ENCODE data around the gene GRIA2. TPM values are rescaled to one million over a fixed set of nuclear protein-coding genes. Genes with fewer than 3 reads are reported as not detected.

GRIA2 gene
- polyA plus RNA-seq, 5 donors: 0.83 to 3.5 (median 2.6) TPM

DNA sequence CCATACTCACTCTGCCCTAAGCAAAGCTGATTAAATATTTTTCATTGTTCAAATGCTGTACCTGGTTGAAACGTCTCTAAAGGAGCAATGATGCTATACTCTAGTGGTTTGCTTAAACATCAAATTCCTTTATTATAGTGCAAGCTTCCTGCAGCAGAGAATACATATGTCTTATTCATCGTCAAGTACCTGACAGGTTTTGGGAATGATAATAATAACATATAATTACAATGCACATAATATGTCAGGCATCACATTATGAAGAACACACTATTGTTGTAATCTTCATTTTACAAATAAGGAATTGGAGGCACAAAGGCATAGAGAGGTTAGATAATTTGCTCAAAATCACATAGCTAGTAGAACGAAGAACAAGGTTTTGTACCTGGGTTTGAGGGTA lies 151.6 kb downstream of the GRIA2 start:
- no peak for DNase-seq

DNA sequence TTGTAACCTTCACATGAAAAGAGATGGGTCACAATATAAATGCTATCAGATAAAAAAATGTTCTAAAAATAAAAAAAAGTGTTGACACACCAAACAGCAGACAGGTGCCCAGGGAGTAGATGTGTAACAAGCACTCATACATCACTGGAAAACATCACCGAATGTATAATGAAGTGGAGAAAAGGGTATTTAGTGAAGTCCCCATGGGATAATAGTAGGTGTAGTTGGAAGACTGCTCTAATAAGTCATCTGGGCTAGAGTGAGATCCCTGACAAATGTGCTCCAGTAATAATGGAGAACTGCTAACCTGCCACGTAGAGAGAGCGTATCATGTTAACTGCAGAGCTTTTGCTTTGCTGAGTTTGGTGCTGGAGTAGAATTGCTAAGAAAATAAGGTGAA lies 152.0 kb downstream of the GRIA2 start:
- no peak for DNase-seq

DNA sequence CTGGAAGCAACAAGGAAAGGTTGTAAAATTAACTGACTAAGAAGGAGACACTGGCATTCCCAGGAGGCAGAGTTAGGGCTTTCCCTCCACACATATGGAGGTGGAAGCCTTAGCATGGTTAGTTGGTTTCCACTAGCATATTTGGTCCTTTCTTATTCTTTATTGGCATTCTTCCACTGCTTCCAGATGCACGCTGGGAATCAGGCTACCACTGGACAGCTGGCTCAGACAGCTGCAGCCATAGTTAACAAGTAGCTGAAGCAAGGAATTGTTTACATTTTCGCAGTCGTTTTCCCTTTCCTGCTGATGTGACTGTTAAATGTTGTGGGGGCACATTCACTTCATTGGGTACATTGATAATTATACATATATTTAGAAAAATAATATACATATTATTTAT lies 169.2 kb downstream of the GRIA2 start:
- DNase-seq: peak in 1 of 2 donors; percentile 12

DNA sequence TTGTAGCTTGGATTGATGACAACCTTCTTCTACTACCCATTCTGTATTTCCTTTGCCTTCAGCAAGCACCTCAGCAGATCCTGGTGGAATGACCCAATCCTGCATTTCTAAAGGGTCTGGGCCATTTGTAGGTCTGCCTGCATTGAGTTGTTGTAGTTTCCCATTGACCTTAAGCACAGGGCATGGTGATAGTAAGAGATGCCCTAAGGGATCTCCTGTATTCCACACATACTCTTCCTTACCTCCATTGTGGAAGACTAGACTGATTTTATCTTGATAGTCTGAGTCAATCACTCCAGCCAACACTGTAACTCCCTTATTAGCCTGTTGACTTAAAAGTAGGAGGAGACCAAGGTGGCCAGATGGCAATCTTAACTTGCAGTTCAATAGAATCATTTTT lies 184.5 kb downstream of the GRIA2 start:
- DNase-seq: no peak

Other genes with a start within 250 kb of the GRIA2 start
- 10 to 100 TPM; 25.0 to 45.1 (median 43.4) TPM for gene PDGFC, start 248.9 kb upstream of the GRIA2 start, polyA plus RNA-seq (ENCODE audit: insufficient read depth in 1 of 5, insufficient read length in 5 of 5, low replicate concordance in 1 of 5)
- 1 to 10 TPM; 4.0 to 8.2 (median 6.0) TPM for gene GLRB, start 144.6 kb upstream of the GRIA2 start, polyA plus RNA-seq (ENCODE audit: insufficient read depth in 1 of 5, insufficient read length in 5 of 5, low replicate concordance in 1 of 5)